H1 (cell line): ENCODE data around the gene EFHC1. TPM values are rescaled to one million over a fixed set of nuclear protein-coding genes. Genes with fewer than 3 reads are reported as not detected.

Experiments used
- CTBP2 ChIP-seq: IDR thresholded peaks from 2 replicates; pipeline ENCODE4 v1.7.0; 2011; ENCODE audit warnings: borderline replicate concordance, mild to moderate bottlenecking, moderate library complexity, mixed read lengths, low read length; ENCODE audit not compliant: insufficient read depth, insufficient read length
- EGR1 ChIP-seq: IDR thresholded peaks from 2 replicates; pipeline ENCODE4 v1.6.1; 2011; ENCODE audit warnings: low read depth, low read length, borderline replicate concordance
- EZH2 ChIP-seq: fragments of 200-600 bp; sonication (generic); IDR thresholded peaks from 2 replicates; pipeline ENCODE4 v1.7.1; 2012; ENCODE audit warnings: low read depth, mild to moderate bottlenecking, moderate library complexity, low read length, inconsistent platforms; ENCODE audit not compliant: severe bottlenecking
- KDM1A ChIP-seq: fragments of 200-600, 300-600 bp; sonication (generic); IDR thresholded peaks from 2 replicates; pipeline ENCODE4 v1.7.1; 2016; ENCODE audit warnings: mild to moderate bottlenecking, low read length, borderline replicate concordance
- NRF1 ChIP-seq: IDR thresholded peaks from 2 replicates; pipeline ENCODE4 v1.6.1; 2011; ENCODE audit warnings: mild to moderate bottlenecking, low read depth, low read length, improper control_type of control experiment
- POU5F1 ChIP-seq: IDR thresholded peaks from 2 replicates; pipeline ENCODE4 v1.6.1; 2011; ENCODE audit warnings: low read depth, mild to moderate bottlenecking, low read length, moderate library complexity
- RBBP5 ChIP-seq: IDR thresholded peaks from 2 replicates; pipeline ENCODE4 v1.7.1; 2012; ENCODE audit warnings: low read depth, mild to moderate bottlenecking, inconsistent platforms, low read length, moderate library complexity, borderline replicate concordance
- RXRA ChIP-seq: IDR thresholded peaks from 2 replicates; pipeline ENCODE4 v1.6.1; 2011; ENCODE audit warnings: low read depth, mild to moderate bottlenecking, low read length, moderate library complexity; ENCODE audit not compliant: insufficient read depth
- SP4 ChIP-seq: IDR thresholded peaks from 2 replicates; pipeline ENCODE4 v1.6.1; 2012; ENCODE audit warnings: low read length, inconsistent platforms
- SRF ChIP-seq: IDR thresholded peaks from 2 replicates; pipeline ENCODE4 v1.6.1; 2011; ENCODE audit warnings: mild to moderate bottlenecking, low read depth, low read length, moderate library complexity
- TAF1 ChIP-seq: IDR thresholded peaks from 2 replicates; pipeline ENCODE4 v1.6.1; 2011; ENCODE audit warnings: mild to moderate bottlenecking, low read depth, low read length
- TEAD4 ChIP-seq: IDR thresholded peaks from 2 replicates; pipeline ENCODE4 v1.6.1; 2012; ENCODE audit warnings: low read depth, low read length, inconsistent platforms, mixed read lengths
- polyA plus RNA-seq, 7 experiments: library from polyadenylated mRNA; depleted of rRNA in 3 of 7; stranded (reverse) in 5 of 7; unstranded in 2 of 7; fragments of >200 nt in 5 of 7; fragments of 200-250 nt in 2 of 7; gene quantifications; 1 replicate in 5 of 7; 2 replicates in 1 of 7; 4 replicates in 1 of 7; pipeline versions ENCODE4 v1.2.1 to v1.2.3, GENCODE V29; 2011 to 2013; ENCODE audit warnings: missing spikeins in 2 of 7, mixed read lengths in 2 of 7
- total RNA-seq: library from RNA; stranded (reverse); fragmentation: NEBNext Ultra II Directional; extraction: Animal tissue kit (Norgen Biotek cat#: 25700); gene quantifications from 2 replicates; pipeline ENCODE4 v1.2.1, GENCODE V29; 2021

Gene EFHC1
- total and polyA plus RNA-seq, 2 of the 8 experiments (the other 6 are each of a cell fraction or from before 2014, with no cell fraction given) = 10.5 to 16.4 TPM

DNA sequence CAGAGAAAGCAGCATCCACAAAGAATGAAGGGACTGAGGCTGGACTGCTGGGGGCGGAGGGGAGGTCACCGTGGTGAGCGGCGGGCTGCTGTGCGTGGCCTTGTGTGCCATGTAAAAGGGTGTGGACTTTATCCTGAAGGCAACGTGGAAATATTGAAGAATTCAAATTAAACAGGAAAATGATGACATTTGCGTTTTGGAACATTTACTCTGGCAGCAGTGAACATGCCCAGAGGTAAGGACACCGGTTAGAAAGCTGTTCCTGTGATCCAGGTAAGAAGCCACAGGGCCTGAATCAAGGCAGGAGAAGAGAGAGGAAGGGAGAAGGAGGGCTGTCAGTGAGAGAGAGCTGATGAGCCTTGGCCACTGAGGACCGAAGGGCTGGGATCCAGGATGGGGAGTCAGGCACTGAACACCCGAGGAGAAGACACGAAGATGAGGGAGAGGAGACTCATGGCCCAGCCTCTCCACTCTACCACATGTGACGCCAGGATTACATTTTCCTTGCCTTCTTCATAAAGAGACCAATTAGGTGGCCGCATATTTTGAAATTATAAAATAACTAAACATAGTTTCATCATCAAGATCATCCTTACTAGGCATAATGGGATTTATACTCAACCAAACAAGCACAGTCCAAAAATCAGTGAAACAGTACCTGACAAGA is 98.3 kb downstream of the EFHC1 start (continued):
- TF ChIP-seq RXRA (no peak), EGR1 (no peak), SP4 (no peak), TEAD4 (no peak), TAF1 (no peak), EZH2 (no peak), NRF1 (no peak), POU5F1 (no peak), SRF (no peak), CTBP2 (no peak), RBBP5 (no peak), KDM1A (no peak)
- TF ChIP-seq, all 59 proteins: peak for 0
